GM12874 (cell line): ENCODE data around the gene PLA2G2C.

Experiments used
- CTCF ChIP-seq: IDR thresholded peaks from 2 replicates; pipeline ENCODE4 v1.5.1; 2011; ENCODE audit warnings: low read depth, mild to moderate bottlenecking, control low read depth, low read length, moderate library complexity; ENCODE audit not compliant: insufficient read depth

PLA2G2C gene

DNA sequence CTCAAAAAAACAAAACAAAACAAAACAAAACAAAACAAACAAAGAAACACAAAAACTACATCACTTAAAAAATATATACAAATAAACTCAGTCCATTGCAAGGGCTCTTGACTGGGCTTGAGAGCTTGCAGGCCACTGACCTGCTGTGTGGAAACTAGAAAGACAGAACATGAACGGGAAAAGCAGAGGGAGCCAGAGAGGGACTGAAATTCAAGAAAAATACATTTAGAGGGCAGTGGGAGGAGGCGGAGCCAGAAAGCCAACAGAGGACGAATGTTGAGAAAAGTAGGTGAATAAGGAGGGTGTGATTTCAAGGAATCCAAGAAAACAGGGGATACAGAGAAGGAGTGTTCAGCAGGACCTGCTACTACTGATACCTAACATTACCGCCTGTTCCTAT, 41.4 kb upstream of the PLA2G2C start:
- TF ChIP-seq CTCF: no peak

GRCh38 chr1:20224546-20224945, 38.2 kb upstream of the PLA2G2C start:
- TF ChIP-seq CTCF: no peak

DNA sequence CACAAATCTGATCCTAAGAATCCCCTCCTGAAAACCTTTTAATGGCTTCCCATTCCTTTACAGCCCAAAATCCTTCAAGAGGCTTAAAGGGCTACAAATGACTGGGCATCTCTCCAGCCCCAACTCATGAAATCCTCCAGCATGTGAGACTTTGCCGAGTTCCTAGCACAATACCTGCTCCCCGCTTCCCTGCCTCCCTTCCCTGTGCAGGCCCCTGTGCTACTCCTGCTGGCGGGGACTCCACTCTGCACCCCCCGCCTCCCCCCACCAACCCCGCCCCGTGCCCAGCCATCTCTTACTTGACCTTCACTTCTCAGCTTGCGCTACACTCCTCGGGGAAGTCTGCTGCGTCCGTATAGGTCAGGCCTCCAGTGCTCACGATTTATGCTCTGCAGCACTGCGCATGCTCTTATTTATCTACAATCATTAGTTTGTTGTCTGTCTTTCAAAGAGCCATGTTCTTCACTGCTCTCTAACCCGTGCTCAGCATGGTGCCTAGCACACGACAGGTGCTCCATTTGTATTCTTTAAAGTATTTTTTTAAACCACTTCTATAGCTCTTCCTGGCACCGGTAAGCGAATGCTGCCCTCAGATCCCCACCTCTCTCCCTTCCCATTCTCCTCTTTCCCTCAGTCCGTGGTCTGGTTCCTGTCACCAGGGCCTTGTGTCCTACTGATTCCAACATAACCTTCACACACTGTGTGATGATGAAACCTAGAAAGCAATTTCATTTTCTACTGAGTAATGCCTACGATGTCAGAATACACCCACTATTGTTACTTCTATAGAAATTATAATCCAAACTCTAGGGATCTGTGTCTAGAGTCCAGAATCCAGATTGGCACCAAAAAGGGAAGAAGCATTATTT, 37.5 kb upstream of the PLA2G2C start:
- TF ChIP-seq CTCF: no peak

DNA sequence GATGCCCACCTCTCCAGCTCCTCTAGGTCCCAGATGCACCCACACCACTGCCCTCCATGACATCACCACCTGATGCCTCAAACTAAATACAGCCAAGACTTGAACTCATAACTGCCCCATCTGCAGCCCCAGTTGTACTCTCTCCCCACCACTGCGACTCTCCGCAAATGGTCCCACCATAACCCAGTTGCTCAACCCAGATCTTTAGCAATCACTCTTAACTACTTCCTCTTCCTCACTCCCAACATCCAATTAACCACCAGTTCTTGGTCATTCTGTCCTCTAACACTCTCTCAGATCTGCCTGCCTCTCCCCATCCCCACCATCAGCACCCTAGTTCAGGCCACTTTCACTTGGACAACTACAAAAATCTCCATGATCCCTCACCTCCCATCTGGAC, 36.8 kb upstream of the PLA2G2C start:
- TF ChIP-seq CTCF: no peak

DNA sequence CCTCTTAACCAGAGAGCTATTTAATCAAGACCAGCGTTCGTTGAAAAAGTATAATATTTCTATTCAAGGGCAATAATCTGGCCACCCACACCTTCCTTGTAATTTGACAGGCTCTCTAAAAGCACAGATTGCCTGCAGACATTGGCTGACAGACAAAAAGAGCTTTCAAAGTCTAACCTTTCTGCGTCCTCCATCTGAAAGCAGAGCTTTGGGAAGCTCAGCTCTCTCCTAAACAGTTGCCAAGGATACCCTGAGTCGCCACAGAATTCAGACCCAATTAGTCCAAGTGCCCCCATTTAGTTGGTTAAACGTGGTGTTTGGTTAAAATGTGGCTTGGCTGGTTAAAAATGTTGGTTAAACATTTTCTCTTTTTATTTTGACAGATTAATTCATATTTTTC, 33.7 kb upstream of the PLA2G2C start:
- no peak for TF ChIP-seq CTCF

GRCh38 chr1:20216574-20216973, 30.3 kb upstream of the PLA2G2C start:
- TF ChIP-seq CTCF: peak; percentile 55

DNA sequence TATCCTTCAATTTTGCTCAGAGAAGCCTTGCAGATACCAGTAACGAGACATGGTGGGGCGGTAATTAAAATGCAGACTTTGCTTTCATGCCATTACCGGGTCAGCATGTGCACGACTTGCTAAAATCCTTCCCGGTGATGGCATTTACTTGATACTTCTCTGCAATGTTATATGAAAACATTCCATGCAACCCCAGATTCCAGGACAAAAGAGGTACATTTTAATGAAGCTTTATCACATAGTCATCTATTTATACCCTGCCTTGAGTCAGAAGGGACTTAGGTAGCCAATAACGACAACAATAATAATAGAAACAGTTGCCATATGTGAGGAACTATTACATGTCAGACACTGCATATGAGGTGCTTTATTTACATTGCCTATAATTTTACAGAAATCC, 29.4 kb upstream of the PLA2G2C start:
- no peak for TF ChIP-seq CTCF
